Measurements from ENCODE around the gene HOXC9.

Gene HOXC9

GRCh38 chr12:54000116-54001114, at the start of gene HOXC9:
HOXC9 (plus strand) TSS chr12:54000161; CDS start chr12:54000189, 28 bp downstream.
- peak; percentile 48 for DNase-seq

- DNase-seq: no peak
These were observed 49.6 kb upstream of the HOXC9 start for GRCh38 chr12:53950437-53950773.

GRCh38 chr12:53950789-53951576, 49.0 kb upstream of the HOXC9 start:
- DNase-seq: no peak

GRCh38 chr12:53951577-53952334, 48.2 kb upstream of the HOXC9 start:
- DNase-seq: no peak

GRCh38 chr12:53952335-53952694, 47.6 kb upstream of the HOXC9 start:
- no peak for DNase-seq

- no peak for DNase-seq
These were observed 46.9 kb upstream of the HOXC9 start for GRCh38 chr12:53952871-53953734.

GRCh38 chr12:53953831-53954693, 45.9 kb upstream of the HOXC9 start:
- DNase-seq: no peak

GRCh38 chr12:53954694-53955035, 45.3 kb upstream of the HOXC9 start, which contains the start of gene HOXC12:
HOXC12 (plus strand) TSS chr12:53954903; CDS start chr12:53954930, 27 bp downstream.
- no peak for DNase-seq

- no peak for DNase-seq
These were observed 44.8 kb upstream of the HOXC9 start for GRCh38 chr12:53955036-53955775.

GRCh38 chr12:53955776-53956250, 44.1 kb upstream of the HOXC9 start:
- no peak for DNase-seq

- no peak for DNase-seq
These were observed 43.6 kb upstream of the HOXC9 start for GRCh38 chr12:53956251-53956887.

- DNase-seq: no peak
These were observed 42.9 kb upstream of the HOXC9 start for GRCh38 chr12:53956914-53957536.

GRCh38 chr12:53958128-53958527, 41.8 kb upstream of the HOXC9 start:
- no peak for DNase-seq

- DNase-seq: no peak
These were observed 40.6 kb upstream of the HOXC9 start for GRCh38 chr12:53959314-53959713.

GRCh38 chr12:53960187-53961024, 39.6 kb upstream of the HOXC9 start:
- no peak for DNase-seq

- no peak for DNase-seq
These were observed 38.8 kb upstream of the HOXC9 start for GRCh38 chr12:53961025-53961761.

GRCh38 chr12:53963005-53963404, 37.0 kb upstream of the HOXC9 start:
- DNase-seq: no peak

All from NCI-H1092 (cell line).